RCC 7860 (cell line): ENCODE results near the gene TRABD2A.

Experiments
- DNase-seq: peaks from one replicate; pipeline ENCODE4 v3.0.0-alpha.2; 2015; ENCODE audit warnings: low spot score
- FAIRE-seq: peaks from 2 replicates; lab custom pipeline; 2012; peaks lifted over from hg19 to GRCh38; lab: Jason Lieb, UNC

Gene TRABD2A

GRCh38 chr2:84827978-84828575 lies 52.8 kb downstream of the TRABD2A start:
- DNase-seq (no peak), FAIRE-seq (no peak)

DNA sequence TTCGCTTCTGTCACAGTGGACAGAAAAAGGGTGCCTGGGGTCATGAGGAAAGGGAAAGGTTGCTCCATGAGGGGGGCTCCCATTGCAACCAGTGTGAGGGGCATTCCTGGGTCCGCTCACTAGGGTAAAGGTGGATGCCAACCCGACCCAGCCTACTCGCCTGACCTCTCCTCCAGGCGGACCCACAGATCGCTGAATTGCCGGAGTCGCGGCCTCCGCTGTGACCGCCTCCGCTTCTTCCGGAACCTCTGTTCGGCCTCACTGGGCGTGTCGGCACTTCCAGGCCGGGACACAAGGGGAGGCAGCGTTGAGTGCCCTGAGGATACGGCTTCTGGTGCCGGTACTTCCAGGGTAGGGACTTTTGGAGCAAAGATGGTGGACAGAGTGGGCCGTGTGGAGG lies 57.1 kb downstream of the TRABD2A start:
- FAIRE-seq: no peak

DNA sequence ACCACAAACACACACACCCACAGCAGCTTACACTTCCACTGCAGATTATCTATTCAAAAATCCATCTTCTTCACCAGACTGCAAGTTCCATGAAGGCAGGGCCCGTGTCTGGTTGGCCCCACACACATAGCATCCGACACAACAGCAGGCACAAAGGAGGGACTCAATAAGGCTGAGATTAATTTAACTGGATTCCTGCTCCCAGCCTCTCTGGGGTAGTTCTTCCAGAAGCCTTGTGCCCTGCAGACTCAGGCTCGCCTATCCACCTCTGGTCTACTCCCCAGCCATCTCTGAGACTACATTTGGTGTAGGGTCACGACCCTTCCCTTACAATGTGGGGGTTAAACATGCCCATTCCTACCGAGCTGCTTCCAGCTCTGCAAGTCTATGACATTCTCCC lies 57.7 kb downstream of the TRABD2A start:
- DNase-seq: no peak
- no peak for FAIRE-seq

More for the DNA sequence above, 57.1 kb downstream of the TRABD2A start:
- DNase-seq: no peak

DNA sequence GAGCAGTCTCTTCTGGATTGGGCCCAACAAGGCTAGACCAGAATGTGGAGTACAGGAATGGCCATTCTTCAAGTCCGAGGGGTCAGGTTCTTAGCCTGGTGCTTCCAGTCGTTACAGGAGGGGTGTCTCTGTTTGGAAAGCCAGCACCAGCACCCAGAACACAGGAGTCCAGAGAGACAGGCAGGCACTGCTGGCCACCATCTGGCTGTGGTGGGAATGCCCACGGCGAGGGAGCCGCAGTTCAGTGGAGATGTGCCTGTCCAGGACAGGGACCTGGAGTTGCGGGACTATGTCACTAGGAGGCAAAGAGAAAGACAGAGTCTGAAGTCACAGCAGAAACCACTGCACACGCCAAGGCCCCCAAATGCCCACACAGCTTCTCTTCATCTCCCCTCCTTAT lies 59.1 kb downstream of the TRABD2A start:
- DNase-seq: no peak
- no peak for FAIRE-seq

DNA sequence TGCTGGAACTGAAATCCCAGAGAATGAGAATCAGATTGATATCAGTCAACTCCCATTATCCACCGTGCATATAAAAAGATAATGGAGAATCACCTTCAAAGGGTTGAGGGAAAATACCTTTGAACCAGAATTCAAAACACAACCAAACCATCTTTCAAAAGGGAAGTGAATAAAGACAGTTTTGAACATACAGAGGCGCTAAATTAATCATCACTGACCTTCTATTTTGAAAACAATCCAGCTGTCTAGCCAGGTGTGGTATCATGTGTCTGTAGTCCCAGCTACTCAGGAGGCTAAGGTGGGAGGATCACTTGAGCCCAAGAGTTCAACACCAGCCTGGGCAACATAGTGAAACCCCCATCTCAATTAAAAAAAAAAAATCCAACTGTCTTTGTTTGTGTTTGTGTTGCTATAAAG lies 63.6 kb downstream of the TRABD2A start:
- DNase-seq (no peak), FAIRE-seq (no peak)

- no peak for FAIRE-seq
- no peak for DNase-seq
Measured at GRCh38 chr2:84816426-84817026, 64.4 kb downstream of the TRABD2A start.

DNA sequence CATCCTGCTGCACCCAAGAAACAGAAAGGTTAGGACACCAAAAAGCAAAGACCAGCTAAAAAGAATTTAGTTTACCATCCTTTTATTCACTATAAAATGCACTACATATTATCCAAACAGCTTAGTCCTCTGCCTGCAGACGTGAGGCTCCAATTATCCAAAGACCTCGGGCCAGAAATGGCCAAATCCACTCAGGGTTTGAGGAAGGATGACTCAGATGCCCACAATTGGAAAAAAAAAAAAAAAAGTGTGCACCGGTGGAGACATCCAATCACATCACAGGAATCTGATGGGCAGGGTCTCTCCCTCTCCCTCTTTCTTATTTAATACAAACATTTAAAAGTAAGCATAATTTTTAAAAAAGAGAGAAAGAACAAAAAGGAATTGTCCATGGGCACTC lies 65.7 kb downstream of the TRABD2A start:
- no peak for FAIRE-seq

DNA sequence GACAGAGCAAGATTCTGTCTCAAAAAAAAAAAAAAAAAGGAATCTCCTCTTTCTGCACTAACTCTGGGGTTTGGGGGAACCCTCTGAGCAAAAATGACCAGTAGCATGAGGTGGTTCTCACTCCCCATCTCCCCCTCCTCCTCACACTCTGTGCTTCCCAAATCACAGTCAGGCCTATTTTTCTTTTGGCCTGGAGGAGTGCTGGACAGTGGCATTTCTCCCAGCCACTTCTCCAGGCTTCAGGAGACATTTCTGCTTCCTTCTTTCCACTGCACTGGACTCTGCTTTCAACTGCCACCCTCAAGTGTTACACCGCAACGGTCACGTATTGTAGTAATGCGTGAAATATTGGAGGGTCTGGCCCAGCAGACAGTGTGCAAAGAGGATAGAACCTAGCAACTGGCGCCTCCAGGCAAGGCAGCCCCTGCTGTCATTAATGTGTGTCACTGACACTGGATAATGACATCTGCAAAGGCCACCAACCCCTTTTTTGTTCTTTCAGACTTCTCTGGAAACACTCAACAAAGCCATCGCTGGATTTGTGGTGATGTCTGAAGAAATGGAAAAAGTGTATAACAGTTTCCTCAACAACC lies 68.9 kb downstream of the TRABD2A start:
- no peak for FAIRE-seq
- DNase-seq: no peak

More for the DNA sequence above, 65.7 kb downstream of the TRABD2A start:
- DNase-seq: no peak

- no peak for FAIRE-seq
- no peak for DNase-seq
Measured at GRCh38 chr2:84808279-84808678, 72.6 kb downstream of the TRABD2A start.

- DNase-seq: peak; percentile 76
Measured at GRCh38 chr2:84807063-84807485, 73.8 kb downstream of the TRABD2A start.

GRCh38 chr2:84805250-84805958 lies 75.5 kb downstream of the TRABD2A start:
- no peak for FAIRE-seq
- no peak for DNase-seq

More at GRCh38 chr2:84807063-84807485, 73.8 kb downstream of the TRABD2A start:
- FAIRE-seq: peak; percentile 80

- DNase-seq (no peak), FAIRE-seq (no peak)
Measured at GRCh38 chr2:84801811-84802210, 79.1 kb downstream of the TRABD2A start.

- DNase-seq (no peak), FAIRE-seq (no peak)
Measured at GRCh38 chr2:84800194-84800805, 80.6 kb downstream of the TRABD2A start.

DNA sequence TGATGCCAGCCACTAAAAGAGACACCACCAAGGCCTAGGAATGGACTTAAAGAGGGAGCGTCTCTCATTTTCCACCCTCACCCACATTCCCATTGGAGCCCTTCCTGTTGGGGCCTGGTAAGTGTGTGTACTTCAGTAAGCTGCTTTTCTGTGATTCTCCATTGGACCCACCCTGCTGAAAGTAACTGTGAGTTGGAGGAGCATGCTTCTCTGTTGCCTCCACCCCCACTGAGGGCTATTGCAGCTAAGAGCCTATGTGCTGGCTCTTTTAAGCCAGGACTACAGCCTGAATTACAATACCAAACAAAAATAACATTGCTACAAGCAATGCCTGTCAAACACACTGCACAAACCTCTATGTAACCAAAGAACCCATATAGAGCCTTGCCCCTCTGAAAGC lies 81.1 kb downstream of the TRABD2A start:
- DNase-seq (no peak), FAIRE-seq (no peak)

DNA sequence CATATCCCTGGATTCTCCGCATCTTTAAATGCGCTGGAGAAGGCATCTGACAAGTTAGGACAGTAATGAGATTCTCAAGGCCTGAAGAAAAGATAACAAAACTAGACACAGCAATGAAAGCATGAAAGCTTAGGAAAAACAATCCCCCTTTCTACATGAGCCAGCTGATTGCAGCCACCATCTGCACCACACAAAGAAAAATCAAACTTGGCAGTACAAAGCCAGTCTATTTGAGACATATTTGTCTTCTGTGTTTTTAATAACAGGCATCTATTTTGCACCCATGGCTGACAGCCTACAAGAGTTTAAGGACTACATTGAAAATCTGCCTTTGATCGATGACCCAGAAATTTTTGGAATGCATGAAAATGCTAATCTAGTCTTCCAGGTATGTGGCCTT lies 83.6 kb downstream of the TRABD2A start:
- FAIRE-seq (no peak), DNase-seq (no peak)

DNA sequence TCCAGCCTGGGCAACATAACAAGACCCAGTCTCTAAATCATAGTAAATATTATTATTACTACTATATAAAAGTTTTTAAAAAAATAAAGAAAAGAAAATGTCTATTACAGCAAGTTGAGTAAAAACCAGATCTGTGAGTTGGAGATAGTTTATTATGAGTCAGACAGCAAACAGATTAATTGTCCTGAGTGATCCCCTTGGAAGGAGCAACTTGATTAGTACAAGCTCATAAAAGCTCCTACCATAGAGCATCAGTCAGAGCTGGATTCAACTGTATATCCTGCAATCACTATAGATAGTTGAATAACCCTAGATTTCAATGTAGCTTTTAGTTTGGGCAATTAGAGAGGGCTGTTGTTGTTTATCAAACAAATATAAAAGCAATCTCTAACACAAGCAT lies 84.1 kb downstream of the TRABD2A start:
- DNase-seq (no peak), FAIRE-seq (no peak)

- DNase-seq (no peak), FAIRE-seq (no peak)
Measured at GRCh38 chr2:84793641-84794040, 87.2 kb downstream of the TRABD2A start.

DNA sequence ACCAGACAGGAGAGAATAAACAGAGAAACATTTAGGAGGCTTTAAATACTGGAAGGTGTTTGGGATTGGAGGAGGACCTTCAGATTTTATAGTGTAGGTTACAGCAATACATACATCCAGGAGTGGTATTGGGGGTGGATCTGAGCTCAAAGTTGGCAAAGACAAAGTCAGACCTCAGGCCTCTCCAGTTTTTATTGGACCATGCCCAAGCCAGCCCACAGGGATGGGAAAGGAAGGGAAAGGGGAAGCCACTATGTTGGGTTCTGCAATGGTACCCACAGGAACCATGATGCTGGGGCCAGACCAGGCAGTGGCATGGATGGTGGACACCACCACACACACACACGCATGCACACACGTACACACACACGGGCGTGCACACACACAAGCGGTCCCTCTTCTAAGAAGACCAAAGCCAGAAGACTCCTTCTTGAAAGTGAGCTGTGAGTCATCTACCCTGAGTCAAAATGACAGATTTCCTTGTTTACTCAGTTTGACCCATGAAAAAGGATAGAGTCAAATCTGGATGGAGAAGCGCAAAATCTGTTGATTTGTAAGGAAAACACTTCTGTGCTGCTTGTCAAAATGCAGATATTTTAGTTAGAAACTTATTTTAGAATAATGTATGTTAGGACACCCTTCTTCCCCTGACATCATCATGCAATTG lies 87.9 kb downstream of the TRABD2A start:
- no peak for FAIRE-seq
- DNase-seq: no peak

- no peak for DNase-seq
- no peak for FAIRE-seq
Measured at GRCh38 chr2:84788498-84788897, 92.4 kb downstream of the TRABD2A start.

GRCh38 chr2:84788027-84788426 lies 92.9 kb downstream of the TRABD2A start:
- FAIRE-seq: no peak
- DNase-seq: no peak

DNA sequence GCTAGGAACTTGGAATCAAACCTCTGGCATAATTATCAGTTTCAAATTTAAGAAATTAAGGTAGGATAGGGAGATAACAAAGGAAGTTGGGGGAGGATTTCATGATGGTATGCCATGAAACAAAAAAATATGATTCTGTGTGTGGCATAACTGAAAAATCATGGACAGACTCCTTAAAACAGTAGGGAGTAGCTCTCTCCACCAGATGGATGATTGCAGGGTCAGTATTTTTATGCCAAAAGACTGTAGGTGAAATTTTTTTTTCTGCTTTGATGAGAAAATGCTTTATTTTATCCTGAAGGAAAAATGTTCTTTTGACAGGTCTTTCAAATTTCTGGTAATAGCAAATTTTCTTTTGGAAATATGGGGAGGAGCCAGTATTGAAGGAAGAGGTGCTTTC lies 94.3 kb downstream of the TRABD2A start:
- DNase-seq (no peak), FAIRE-seq (no peak)
